Activated B cell treated with CpG ODN at 0.5 μM for 24 hours (primary cell): Measurements from ENCODE around the gene VPS35L. TPM values are rescaled to one million over a fixed set of nuclear protein-coding genes. Genes with fewer than 3 reads are reported as not detected.

ENCODE experiments used
- ATAC-seq: fragments of 200-7000 bp; cut with Tn5 transposase; one replicate; pipeline ENCODE4 v1.10.0; 2021; ENCODE audit warnings: low read depth, mild to moderate bottlenecking, moderate library complexity
- CTCF ChIA-PET: fragments of 350-600 bp; sonication (Branson Sonifier 250); formaldehyde crosslinking; loops from one replicate; lab custom pipeline; 2021; ENCODE audit warnings: antibody characterized with exemption; lab: Charles Lee
- POLR2A ChIA-PET: fragments of 350-600 bp; sonication (Branson Sonifier 250); formaldehyde crosslinking; loops from one replicate; lab custom pipeline; 2021; ENCODE audit warnings: antibody characterized with exemption; lab: Charles Lee
- DNase-seq: peaks from one replicate; pipeline ENCODE4 v3.0.0; 2022
- H3K27ac Mint-ChIP-seq: one replicate; pipeline ENCODE4 v1.8.0; 2020; ENCODE audit warnings: mixed read lengths
- H3K27me3 Mint-ChIP-seq: one replicate; pipeline ENCODE4 v1.8.0; 2021; ENCODE audit warnings: mixed read lengths
- H3K36me3 Mint-ChIP-seq: one replicate; pipeline ENCODE4 v1.8.0; 2021; ENCODE audit warnings: low read depth, mixed read lengths
- H3K4me1 Mint-ChIP-seq: one replicate; pipeline ENCODE4 v1.8.0; 2021; ENCODE audit warnings: mixed read lengths
- H3K4me3 Mint-ChIP-seq: one replicate; pipeline ENCODE4 v1.8.0; 2020; ENCODE audit warnings: mild to moderate bottlenecking, mixed read lengths
- H3K9me3 Mint-ChIP-seq: one replicate; pipeline ENCODE4 v1.8.0; 2020; ENCODE audit warnings: mixed read lengths
- CTCF ChIP-seq: fragments of 200-600 bp; IDR thresholded peaks from one replicate; pipeline ENCODE4 v1.8.0; 2022; ENCODE audit warnings: antibody characterized with exemption, mild to moderate bottlenecking
- intact Hi-C: fragments of 100-400 bp; cut with micrococcal nuclease; formaldehyde crosslinking; loops from one replicate; pipeline ENCODE4 v1.15.1; 2024
- total RNA-seq: library from RNA; stranded (reverse); gene quantifications from 2 replicates; pipeline ENCODE4 v1.2.3, GENCODE V29; 2022

The VPS35L gene
- total RNA-seq, 1 donor from 2014 or later, result 66.0 TPM

- peaks cover 7% of the 10 kb centered on the region for H3K4me1 Mint-ChIP-seq
- DNase-seq (no peak), ATAC-seq (no peak)
- no peak for TF ChIP-seq CTCF
- ChIA-PET POLR2A (interaction anchor here (0.7 kb wide), 1 partner anchor 496 kb away, joined by 4 read pairs; no protein-coding TSS in a partner anchor), CTCF (no interaction called here)
- H3K36me3 Mint-ChIP-seq, result peaks cover 7% of the 10 kb centered on the region
- no peak overlapping the region for H3K27ac Mint-ChIP-seq
- H3K27me3 Mint-ChIP-seq, result no peaks in the 10 kb centered on the region
- H3K4me3 Mint-ChIP-seq, result no peak overlapping the region
- no peaks in the 10 kb centered on the region for H3K9me3 Mint-ChIP-seq
- intact Hi-C loops, result no loop called here
Observed at GRCh38 chr16:19722269-19722952, 166.9 kb downstream of the VPS35L start.

GRCh38 chr16:19722981-19723380 lies 167.5 kb downstream of the VPS35L start:
- ATAC-seq (no peak), DNase-seq (no peak)
- intact Hi-C loops, result no loop called here
- H3K27me3 Mint-ChIP-seq, result no peaks in the 10 kb centered on the region
- ChIA-PET CTCF (no interaction called here), POLR2A (no interaction called here)
- no peaks in the 10 kb centered on the region for H3K9me3 Mint-ChIP-seq
- H3K27ac Mint-ChIP-seq, result no peak overlapping the region
- H3K36me3 Mint-ChIP-seq, result peaks cover 3% of the 10 kb centered on the region
- H3K4me1 Mint-ChIP-seq, result peaks cover 4% of the 10 kb centered on the region
- H3K4me3 Mint-ChIP-seq, result no peak overlapping the region
- no peak for TF ChIP-seq CTCF

GRCh38 chr16:19728636-19728965 lies 173.1 kb downstream of the VPS35L start:
- ChIA-PET CTCF (no interaction called here), POLR2A (no interaction called here)
- H3K9me3 Mint-ChIP-seq, result no peaks in the 10 kb centered on the region
- no peaks in the 10 kb centered on the region for H3K36me3 Mint-ChIP-seq
- no peak overlapping the region for H3K4me3 Mint-ChIP-seq
- TF ChIP-seq CTCF, result no peak
- H3K27ac Mint-ChIP-seq, result no peak overlapping the region
- intact Hi-C loops, result no loop called here
- no peaks in the 10 kb centered on the region for H3K4me1 Mint-ChIP-seq
- ATAC-seq (no peak), DNase-seq (no peak)
- no peaks in the 10 kb centered on the region for H3K27me3 Mint-ChIP-seq

- no peak overlapping the region for H3K4me3 Mint-ChIP-seq
- DNase-seq (no peak), ATAC-seq (no peak)
- ChIA-PET POLR2A (no interaction called here), CTCF (no interaction called here)
- no peaks in the 10 kb centered on the region for H3K27me3 Mint-ChIP-seq
- TF ChIP-seq CTCF, result no peak
- no peaks in the 10 kb centered on the region for H3K36me3 Mint-ChIP-seq
- H3K4me1 Mint-ChIP-seq, result no peaks in the 10 kb centered on the region
- intact Hi-C loops, result no loop called here
- H3K9me3 Mint-ChIP-seq, result no peaks in the 10 kb centered on the region
- H3K27ac Mint-ChIP-seq, result no peak overlapping the region
Observed at GRCh38 chr16:19733551-19733950, 178.0 kb downstream of the VPS35L start.

GRCh38 chr16:19735074-19735867 lies 179.8 kb downstream of the VPS35L start:
- ChIA-PET CTCF (no interaction called here), POLR2A (no interaction called here)
- no peak overlapping the region for H3K27ac Mint-ChIP-seq
- ATAC-seq (no peak), DNase-seq (no peak)
- no peak overlapping the region for H3K4me3 Mint-ChIP-seq
- no peaks in the 10 kb centered on the region for H3K4me1 Mint-ChIP-seq
- intact Hi-C loops, result no loop called here
- H3K36me3 Mint-ChIP-seq, result no peaks in the 10 kb centered on the region
- TF ChIP-seq CTCF, result no peak
- H3K9me3 Mint-ChIP-seq, result no peaks in the 10 kb centered on the region
- no peaks in the 10 kb centered on the region for H3K27me3 Mint-ChIP-seq
